MM.1S (cell line): Measurements from ENCODE around the gene TMEM205.

ENCODE experiments used
- EZH2 ChIP-seq: fragments of 300-600 bp; sonication (generic); optimal IDR thresholded peaks from 2 replicates; pipeline ENCODE3; 2017; ENCODE audit warnings: low read depth, mild to moderate bottlenecking, antibody characterized with exemption, low read length, mixed read lengths
- TF ChIP-seq, protein P1 (sequence below): fragments of 300-600 bp; sonication (generic); IDR thresholded peaks from 2 replicates; pipeline ENCODE4 v1.5.1; 2016; ENCODE audit warnings: antibody characterized with exemption, low read length, mixed read lengths

DNA sequence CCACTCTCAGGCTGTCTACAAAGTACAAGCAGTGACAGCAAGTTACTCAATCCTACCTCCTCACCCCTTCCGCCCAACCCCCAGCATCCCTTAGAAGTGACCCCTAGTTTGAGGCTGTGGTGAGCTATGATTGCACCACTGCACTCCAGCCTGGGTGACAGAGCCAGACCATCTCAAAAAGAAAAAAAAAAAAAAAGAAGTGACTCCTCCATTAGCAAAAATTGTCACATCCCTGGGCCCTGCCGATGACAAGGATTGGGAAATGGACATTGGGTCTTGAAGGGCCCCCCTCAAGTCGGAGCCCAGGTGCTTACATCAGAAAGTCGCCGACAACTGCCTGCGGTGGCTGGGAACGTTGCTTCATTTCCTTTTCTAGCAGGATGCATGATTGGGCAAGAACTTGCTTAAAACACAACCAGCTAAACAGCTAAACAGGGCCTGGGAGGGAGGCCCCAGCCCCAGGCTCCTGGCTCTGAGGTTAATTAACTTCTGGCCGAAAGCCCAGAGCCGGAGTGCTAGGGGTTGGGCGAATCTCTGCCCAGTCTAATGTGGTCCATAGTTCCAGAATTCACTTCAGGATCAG is 21.9 kb downstream of the TMEM205 start:
- TF ChIP-seq, protein P1, sequence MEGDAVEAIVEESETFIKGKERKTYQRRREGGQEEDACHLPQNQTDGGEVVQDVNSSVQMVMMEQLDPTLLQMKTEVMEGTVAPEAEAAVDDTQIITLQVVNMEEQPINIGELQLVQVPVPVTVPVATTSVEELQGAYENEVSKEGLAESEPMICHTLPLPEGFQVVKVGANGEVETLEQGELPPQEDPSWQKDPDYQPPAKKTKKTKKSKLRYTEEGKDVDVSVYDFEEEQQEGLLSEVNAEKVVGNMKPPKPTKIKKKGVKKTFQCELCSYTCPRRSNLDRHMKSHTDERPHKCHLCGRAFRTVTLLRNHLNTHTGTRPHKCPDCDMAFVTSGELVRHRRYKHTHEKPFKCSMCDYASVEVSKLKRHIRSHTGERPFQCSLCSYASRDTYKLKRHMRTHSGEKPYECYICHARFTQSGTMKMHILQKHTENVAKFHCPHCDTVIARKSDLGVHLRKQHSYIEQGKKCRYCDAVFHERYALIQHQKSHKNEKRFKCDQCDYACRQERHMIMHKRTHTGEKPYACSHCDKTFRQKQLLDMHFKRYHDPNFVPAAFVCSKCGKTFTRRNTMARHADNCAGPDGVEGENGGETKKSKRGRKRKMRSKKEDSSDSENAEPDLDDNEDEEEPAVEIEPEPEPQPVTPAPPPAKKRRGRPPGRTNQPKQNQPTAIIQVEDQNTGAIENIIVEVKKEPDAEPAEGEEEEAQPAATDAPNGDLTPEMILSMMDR: no peak
- TF ChIP-seq EZH2: no peak
